HG02970 (cell line): Measurements from ENCODE around the gene C1QA.

Source experiments
- ATAC-seq: cut with Tn5 transposase; IDR thresholded peaks from one replicate; pipeline ENCODE4 v1.9.1; 2021; ENCODE audit warnings: mild to moderate bottlenecking, moderate library complexity, moderate number of reproducible peaks; ENCODE audit not compliant: unreplicated experiment, low FRiP score

C1QA gene

GRCh38 chr1:22612671-22613571 lies 23.5 kb upstream of the C1QA start:
- ATAC-seq = no peak

GRCh38 chr1:22613572-22613918 lies 22.9 kb upstream of the C1QA start:
- ATAC-seq = no peak

DNA sequence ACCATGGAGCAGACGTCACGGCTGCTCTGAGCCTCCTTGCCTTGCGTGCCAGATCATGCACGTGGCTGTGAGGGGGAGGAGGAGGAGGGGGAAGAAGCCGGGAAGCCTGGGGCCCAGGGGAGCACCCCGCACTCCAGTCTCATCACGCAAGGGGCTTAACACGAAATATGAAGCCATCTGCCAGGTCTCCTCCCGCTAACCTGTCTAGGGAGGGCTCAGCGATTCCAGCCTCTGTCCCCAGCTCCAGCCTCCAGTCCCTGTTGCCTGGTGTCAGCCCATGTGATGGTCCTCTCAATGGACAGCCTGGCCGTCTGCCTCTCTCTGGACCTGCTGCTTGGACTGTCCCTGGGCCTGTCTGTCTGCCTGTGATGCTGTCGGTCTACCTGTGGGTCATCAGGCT lies 22.5 kb upstream of the C1QA start:
- no peak for ATAC-seq

GRCh38 chr1:22615886-22616285 lies 20.5 kb upstream of the C1QA start:
- no peak for ATAC-seq

- no peak for ATAC-seq
Observed at GRCh38 chr1:22616571-22616970, 19.9 kb upstream of the C1QA start.

GRCh38 chr1:22618056-22618455 lies 18.4 kb upstream of the C1QA start:
- ATAC-seq = no peak

DNA sequence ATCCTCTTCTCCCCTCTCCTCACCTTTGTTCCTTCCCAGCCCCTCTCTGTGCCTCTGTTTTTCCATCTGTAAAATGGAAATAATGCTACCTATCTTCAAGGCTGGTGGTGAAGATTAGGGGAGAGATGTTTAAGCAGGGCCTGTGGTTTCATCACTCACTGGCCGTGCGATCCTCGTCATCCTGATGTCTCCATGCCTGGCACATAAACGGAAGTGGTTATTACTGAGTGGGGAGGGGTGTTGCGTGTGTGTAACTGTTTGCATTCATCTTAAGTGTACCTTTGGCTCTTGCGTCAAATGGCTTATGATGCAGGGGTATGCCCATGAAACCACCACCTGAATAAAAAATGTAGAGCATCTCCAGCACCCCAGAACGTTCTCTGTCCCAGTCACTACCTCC lies 17.2 kb upstream of the C1QA start:
- no peak for ATAC-seq

DNA sequence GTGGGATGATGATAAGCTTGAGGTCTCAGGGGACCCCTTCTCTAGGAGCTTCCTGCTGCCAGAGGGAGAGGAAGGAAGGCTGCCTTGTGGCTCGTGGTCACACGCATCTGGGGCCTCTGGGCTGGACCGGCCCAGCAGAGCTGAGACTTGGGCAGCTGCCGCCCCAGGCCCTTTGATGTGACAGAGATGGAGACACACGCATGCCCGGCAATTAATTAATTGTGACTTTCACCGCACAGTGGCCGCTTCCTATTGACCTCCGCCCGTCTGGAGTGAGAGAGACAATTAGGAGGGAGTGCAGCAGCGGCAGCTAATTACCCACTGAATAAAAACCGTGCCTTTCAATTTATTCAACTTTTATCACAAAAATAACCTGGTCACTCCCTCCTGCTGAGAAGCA lies 16.6 kb upstream of the C1QA start:
- no peak for ATAC-seq

- no peak for ATAC-seq
Observed at GRCh38 chr1:22621761-22622160, 14.7 kb upstream of the C1QA start.

GRCh38 chr1:22625262-22625925 lies 11.0 kb upstream of the C1QA start:
- ATAC-seq = no peak

GRCh38 chr1:22626237-22627157 lies 9.9 kb upstream of the C1QA start:
- ATAC-seq = no peak

- no peak for ATAC-seq
Observed at GRCh38 chr1:22627331-22627730, 9.1 kb upstream of the C1QA start.

- no peak for ATAC-seq
Observed at GRCh38 chr1:22628698-22629444, 7.6 kb upstream of the C1QA start.

- ATAC-seq = no peak
Observed at GRCh38 chr1:22629886-22630285, 6.5 kb upstream of the C1QA start.

DNA sequence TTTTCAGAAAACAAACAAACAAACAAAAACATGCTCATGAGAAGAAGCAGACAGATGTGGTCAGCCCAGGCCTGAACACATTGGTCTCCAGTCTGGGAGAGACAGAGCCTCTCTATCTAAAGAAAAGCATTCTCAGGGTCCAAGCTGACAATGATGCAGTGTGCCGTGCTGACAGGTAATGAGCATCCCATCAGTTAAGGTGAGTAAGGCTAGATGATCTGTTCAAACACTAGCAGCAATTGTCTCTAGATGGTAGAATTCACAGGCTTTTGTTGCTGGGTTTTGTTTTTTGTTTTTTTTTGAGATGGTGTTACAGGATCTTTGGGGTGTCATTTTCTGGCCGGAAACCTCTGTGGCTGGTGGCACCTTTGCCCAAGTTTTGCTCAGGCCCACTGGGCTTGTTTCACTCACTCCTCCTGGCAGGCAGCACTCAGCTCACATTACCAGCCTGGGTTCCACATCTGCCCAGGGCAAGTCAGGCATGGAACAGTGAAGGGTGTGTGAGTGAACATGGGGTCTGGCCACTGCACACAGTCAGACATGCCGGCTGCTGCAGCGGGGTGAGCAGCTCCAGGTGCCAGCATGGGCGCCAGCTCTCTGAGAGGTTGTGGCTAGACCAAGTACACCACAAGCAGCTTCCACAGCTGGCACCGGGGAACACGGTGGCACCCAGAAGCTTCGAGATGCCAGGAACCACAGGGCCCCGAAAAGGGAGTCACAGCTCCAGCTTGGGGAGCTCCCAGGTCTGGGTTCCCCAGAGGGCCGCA lies 2.5 kb upstream of the C1QA start:
- ATAC-seq = no peak

DNA sequence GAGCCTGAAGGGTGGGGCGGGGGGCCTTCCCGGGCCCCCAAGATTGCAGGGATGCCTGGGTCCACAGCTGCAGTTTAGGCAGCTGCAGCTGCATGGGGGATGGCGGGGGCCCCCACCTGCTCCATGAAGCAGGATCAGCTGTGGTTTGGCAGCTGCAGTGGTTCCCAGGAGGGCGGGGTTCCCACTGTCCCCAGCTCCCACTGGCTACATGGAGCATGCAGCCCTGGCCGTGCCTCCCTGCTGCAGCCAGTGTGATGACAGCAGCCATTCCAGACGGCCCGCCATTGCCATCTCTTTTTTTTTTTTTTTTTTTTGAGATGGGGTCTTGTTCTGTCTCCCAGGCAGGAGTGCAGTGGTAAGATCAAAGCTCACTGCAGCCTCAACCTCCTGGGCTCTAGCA lies 992 bp upstream of the C1QA start:
- no peak for ATAC-seq

- no peak for ATAC-seq
Observed at GRCh38 chr1:22636927-22637326, 499 bp downstream of the C1QA start.

- ATAC-seq = no peak
Observed at GRCh38 chr1:22637907-22638445, 1.5 kb downstream of the C1QA start.

- ATAC-seq = no peak
Observed at GRCh38 chr1:22638476-22639234, 2.2 kb downstream of the C1QA start.
